ENCODE measurements around the gene SERPINA4.
A peak's percentile ranks its signal among the peaks of the same experiment; 100 is the strongest.

Gene SERPINA4

DNA sequence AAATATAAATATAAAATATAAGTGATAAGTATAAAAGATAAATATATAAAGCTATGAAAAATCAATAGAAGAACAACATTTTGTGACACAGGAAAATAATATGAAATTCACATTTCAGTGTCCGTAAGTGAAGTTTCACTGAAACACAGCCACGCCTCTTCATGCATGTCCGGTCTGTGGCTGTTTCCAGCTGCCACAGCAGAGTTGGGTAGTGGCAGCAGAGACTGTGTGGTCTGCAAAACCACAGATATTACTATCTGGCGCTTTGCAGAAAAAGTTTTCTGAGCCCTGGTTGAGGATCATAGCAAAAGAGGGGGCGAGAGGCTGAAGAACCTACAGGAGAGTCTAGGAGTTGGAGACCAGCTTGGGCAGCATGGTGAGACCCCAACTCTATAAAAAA is 780 bp downstream of the SERPINA4 start:
- Histone ChIP-seq H3K9me3 (ENCODE audit: severe bottlenecking) (no peaks in the 10 kb centered on the region), H3K27me3 (ENCODE audit: insufficient read depth, poor library complexity, severe bottlenecking) (no peaks in the 10 kb centered on the region), H3K27ac (ENCODE audit: poor library complexity, severe bottlenecking) (no peak overlapping the region), H3K4me3 (ENCODE audit: severe bottlenecking) (no peak overlapping the region), H3K36me3 (ENCODE audit: low read depth) (no peaks in the 10 kb centered on the region), H3K4me1 (ENCODE audit: insufficient read depth, poor library complexity, severe bottlenecking) (no peaks in the 10 kb centered on the region)
- no peak for TF ChIP-seq CTCF (IDR thresholded peaks at IDR 0.05; ENCODE audit: poor library complexity, severe bottlenecking)
- peak; percentile 18 for DNase-seq (ENCODE audit: low spot score)
- no peak for ATAC-seq (ENCODE audit: low read depth)

GRCh38 chr14:94562941-94563883 is 2.0 kb downstream of the SERPINA4 start:
- Histone ChIP-seq H3K9me3 (ENCODE audit: severe bottlenecking) (no peaks in the 10 kb centered on the region), H3K4me1 (ENCODE audit: insufficient read depth, poor library complexity, severe bottlenecking) (no peaks in the 10 kb centered on the region), H3K27me3 (ENCODE audit: insufficient read depth, poor library complexity, severe bottlenecking) (no peaks in the 10 kb centered on the region), H3K27ac (ENCODE audit: poor library complexity, severe bottlenecking) (no peak overlapping the region), H3K4me3 (ENCODE audit: severe bottlenecking) (no peak overlapping the region), H3K36me3 (ENCODE audit: low read depth) (no peaks in the 10 kb centered on the region)
- TF ChIP-seq CTCF (IDR thresholded peaks at IDR 0.05; ENCODE audit: poor library complexity, severe bottlenecking), result no peak
- peak; percentile 53 for DNase-seq (ENCODE audit: low spot score)
- 0 out of 3 replicates have a peak, but pooled peaks have one; percentile 27 for ATAC-seq (ENCODE audit: low read depth)

DNA sequence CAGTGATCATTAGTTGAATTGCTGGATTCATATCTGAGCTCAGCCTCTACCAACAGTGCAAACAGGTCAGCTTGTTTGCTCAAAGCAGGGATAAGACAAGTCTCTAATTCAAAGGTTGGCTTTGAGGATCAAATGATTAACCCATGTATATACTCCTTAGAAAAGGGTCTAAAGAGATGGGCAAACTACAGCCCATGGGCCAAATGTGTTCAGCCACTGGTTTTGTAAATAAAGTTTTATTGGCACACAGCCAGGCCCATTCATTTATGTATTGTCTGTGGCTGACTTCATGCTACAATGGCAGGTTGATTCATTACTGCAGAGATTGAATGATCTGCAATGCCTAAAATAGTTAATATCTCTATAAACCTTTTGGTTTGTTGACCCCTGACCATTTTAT is 3.1 kb downstream of the SERPINA4 start:
- Histone ChIP-seq H3K27ac (ENCODE audit: poor library complexity, severe bottlenecking) (no peak overlapping the region), H3K4me3 (ENCODE audit: severe bottlenecking) (no peak overlapping the region), H3K36me3 (ENCODE audit: low read depth) (no peaks in the 10 kb centered on the region), H3K9me3 (ENCODE audit: severe bottlenecking) (no peaks in the 10 kb centered on the region), H3K4me1 (ENCODE audit: insufficient read depth, poor library complexity, severe bottlenecking) (no peaks in the 10 kb centered on the region), H3K27me3 (ENCODE audit: insufficient read depth, poor library complexity, severe bottlenecking) (no peaks in the 10 kb centered on the region)
- DNase-seq (ENCODE audit: low spot score) (peak; percentile 7), ATAC-seq (ENCODE audit: low read depth) (no peak)
- TF ChIP-seq CTCF (IDR thresholded peaks at IDR 0.05; ENCODE audit: poor library complexity, severe bottlenecking), result no peak

GRCh38 chr14:94568186-94568585 is 6.9 kb downstream of the SERPINA4 start:
- ATAC-seq (ENCODE audit: low read depth), result no peak
- DNase-seq (ENCODE audit: low spot score), result no peak
- Histone ChIP-seq H3K27me3 (ENCODE audit: insufficient read depth, poor library complexity, severe bottlenecking) (no peaks in the 10 kb centered on the region), H3K4me1 (ENCODE audit: insufficient read depth, poor library complexity, severe bottlenecking) (no peaks in the 10 kb centered on the region), H3K4me3 (ENCODE audit: severe bottlenecking) (no peak overlapping the region), H3K36me3 (ENCODE audit: low read depth) (no peaks in the 10 kb centered on the region), H3K27ac (ENCODE audit: poor library complexity, severe bottlenecking) (no peak overlapping the region), H3K9me3 (ENCODE audit: severe bottlenecking) (no peaks in the 10 kb centered on the region)
- TF ChIP-seq CTCF (IDR thresholded peaks at IDR 0.05; ENCODE audit: poor library complexity, severe bottlenecking), result no peak
